Fibroblast of pulmonary artery (primary cell): ENCODE measurements around the gene APBB2.
A peak's percentile ranks its signal among the peaks of the same experiment; 100 is the strongest.

ENCODE experiments used
- DNase-seq: peaks from one replicate; pipeline ENCODE4 v3.0.0-alpha.2; 2010; ENCODE audit warnings: low read depth
- H3K4me3 ChIP-seq: replicated peaks from 2 replicates; pipeline ENCODE4 v1.5.1; 2011; ENCODE audit warnings: low read depth, mild to moderate bottlenecking, control low read depth, low read length, moderate library complexity
- CTCF ChIP-seq: IDR thresholded peaks from 2 replicates; pipeline ENCODE4 v1.5.1; 2011; ENCODE audit warnings: mild to moderate bottlenecking, control low read depth, low read length, inconsistent platforms; ENCODE audit errors: missing control alignments

The APBB2 gene

GRCh38 chr4:41119867-41120295, 94.5 kb downstream of the APBB2 start:
- H3K4me3 ChIP-seq = peak overlapping the region; percentile 31
- DNase-seq = no peak
- TF ChIP-seq CTCF = no peak

GRCh38 chr4:41111791-41112190, 102.6 kb downstream of the APBB2 start:
- no peak for TF ChIP-seq CTCF
- H3K4me3 ChIP-seq = no peak overlapping the region
- no peak for DNase-seq

- DNase-seq = no peak
- no peak for TF ChIP-seq CTCF
- H3K4me3 ChIP-seq = no peak overlapping the region
Measured at GRCh38 chr4:41110050-41110449, 104.3 kb downstream of the APBB2 start.

GRCh38 chr4:41108481-41108880, 105.9 kb downstream of the APBB2 start:
- no peak for DNase-seq
- no peak for TF ChIP-seq CTCF
- no peak overlapping the region for H3K4me3 ChIP-seq

- DNase-seq = no peak
- no peak overlapping the region for H3K4me3 ChIP-seq
- TF ChIP-seq CTCF = no peak
Measured at GRCh38 chr4:41106694-41107419, 107.5 kb downstream of the APBB2 start.

GRCh38 chr4:41106081-41106480, 108.3 kb downstream of the APBB2 start:
- DNase-seq = no peak
- H3K4me3 ChIP-seq = no peak overlapping the region
- no peak for TF ChIP-seq CTCF

GRCh38 chr4:41104155-41104554, 110.2 kb downstream of the APBB2 start:
- H3K4me3 ChIP-seq = no peak overlapping the region
- DNase-seq = no peak
- no peak for TF ChIP-seq CTCF
